SK-N-SH (cell line): ENCODE measurements around the gene PKNOX2.

Experiments used
- CTCF ChIP-seq: fragments of 200-600 bp; sonication (generic); IDR thresholded peaks from 2 replicates; pipeline ENCODE4 v1.6.1; 2017; ENCODE audit warnings: antibody characterized with exemption, mild to moderate bottlenecking, moderate library complexity
- EZH2phosphoT487 ChIP-seq: fragments of 200-600 bp; sonication (generic); IDR thresholded peaks from 2 replicates; pipeline ENCODE4 v1.6.1; 2017; ENCODE audit warnings: low read depth, mixed run types, mild to moderate bottlenecking, antibody characterized with exemption, moderate library complexity, borderline replicate concordance
- FOXM1 ChIP-seq: IDR thresholded peaks from 2 replicates; pipeline ENCODE4 v1.4.0; 2012; ENCODE audit warnings: low read depth, mild to moderate bottlenecking
- MAX ChIP-seq: IDR thresholded peaks from 2 replicates; pipeline ENCODE4 v1.4.0; 2012; ENCODE audit warnings: low read depth
- MXI1 ChIP-seq: IDR thresholded peaks from 2 replicates; pipeline ENCODE4 v1.6.1; 2012; ENCODE audit warnings: mild to moderate bottlenecking, low read depth, low read length, improper control_type of control experiment
- POLR2AphosphoS5 ChIP-seq: IDR thresholded peaks from 2 replicates; pipeline ENCODE4 v1.6.1; 2012; ENCODE audit warnings: low read depth, low read length
- REST ChIP-seq: IDR thresholded peaks from 2 replicates; pipeline ENCODE4 v1.6.1; 2012; ENCODE audit warnings: mild to moderate bottlenecking, low read depth, low read length, moderate library complexity
- TAF1 ChIP-seq: IDR thresholded peaks from 2 replicates; pipeline ENCODE4 v1.6.1; 2012; ENCODE audit warnings: low read depth, mild to moderate bottlenecking, low read length, moderate library complexity, borderline replicate concordance
- USF2 ChIP-seq: fragments of 150-350 bp; IDR thresholded peaks from 2 replicates; pipeline ENCODE4 v1.6.1; 2017; ENCODE audit warnings: antibody characterized with exemption, low read length, low read depth, borderline replicate concordance

GRCh38 chr11:125301346-125301745 lies 136.8 kb downstream of the PKNOX2 start:
- TF ChIP-seq CTCF (no peak), FOXM1 (no peak), TAF1 (no peak), POLR2AphosphoS5 (no peak), EZH2phosphoT487 (no peak), MXI1 (no peak), MAX (no peak), REST (no peak), USF2 (no peak)
